Mesendoderm (in vitro differentiated cells): Measurements from ENCODE around the gene VCAM1. TPM values are rescaled to one million over a fixed set of nuclear protein-coding genes. Genes with fewer than 3 reads are reported as not detected.
A peak's percentile ranks its signal among the peaks of the same experiment; 100 is the strongest.

Experiments used
- DNase-seq: peaks from one replicate; pipeline ENCODE4 v3.0.0; 2013
- H2AK5ac ChIP-seq: 2 replicates; pipeline ENCODE4 v1.6.1; 2013; ENCODE audit warnings: low read length, inconsistent platforms
- H2BK120ac ChIP-seq: 2 replicates; pipeline ENCODE4 v1.6.1; 2013; ENCODE audit warnings: low read depth, mild to moderate bottlenecking, low read length, moderate library complexity, mixed read lengths
- H2BK15ac ChIP-seq: replicated peaks from 2 replicates; pipeline ENCODE4 v1.6.1; 2013; ENCODE audit warnings: low read depth, mild to moderate bottlenecking, moderate library complexity
- H2BK5ac ChIP-seq: 2 replicates; pipeline ENCODE4 v1.6.1; 2013; ENCODE audit warnings: low read length, inconsistent platforms
- H3K18ac ChIP-seq: 2 replicates; pipeline ENCODE4 v1.6.1; 2013; ENCODE audit warnings: mild to moderate bottlenecking, low read length, mixed read lengths
- H3K23ac ChIP-seq: one replicate; pipeline ENCODE4 v1.6.1; 2013; ENCODE audit warnings: low read length
- H3K27ac ChIP-seq: 2 replicates; pipeline ENCODE4 v1.5.1; 2013; ENCODE audit warnings: low read depth, mild to moderate bottlenecking, inconsistent platforms, low read length, moderate library complexity
- H3K27me3 ChIP-seq: 2 replicates; pipeline ENCODE4 v1.6.1; 2013; ENCODE audit warnings: low read length, control low read depth, mild to moderate bottlenecking, inconsistent platforms; ENCODE audit not compliant: insufficient read depth, poor library complexity
- H3K36me3 ChIP-seq: 2 replicates; pipeline ENCODE4 v1.6.1; 2013; ENCODE audit warnings: low read length, inconsistent platforms; ENCODE audit not compliant: control insufficient read depth, insufficient read depth
- H3K4ac ChIP-seq: one replicate; pipeline ENCODE4 v1.6.1; 2013; ENCODE audit warnings: low read depth, mild to moderate bottlenecking, low read length, moderate library complexity
- H3K4me1 ChIP-seq: 2 replicates; pipeline ENCODE4 v1.6.1; 2013; ENCODE audit warnings: low read depth, low read length, inconsistent platforms; ENCODE audit not compliant: control insufficient read depth
- H3K4me2 ChIP-seq: 2 replicates; pipeline ENCODE4 v1.6.1; 2013; ENCODE audit warnings: low read length
- H3K4me3 ChIP-seq: 2 replicates; pipeline ENCODE4 v1.5.1; 2013; ENCODE audit warnings: mild to moderate bottlenecking, low read length
- H3K56ac ChIP-seq: one replicate; pipeline ENCODE4 v1.6.1; 2013; ENCODE audit warnings: low read length
- H3K79me1 ChIP-seq: 2 replicates; pipeline ENCODE4 v1.6.1; 2013; ENCODE audit warnings: low read length, inconsistent platforms
- H3K79me2 ChIP-seq: 2 replicates; pipeline ENCODE4 v1.6.1; 2013; ENCODE audit warnings: mild to moderate bottlenecking, low read length; ENCODE audit not compliant: control insufficient read depth, insufficient read depth
- H3K9ac ChIP-seq: 2 replicates; pipeline ENCODE4 v1.6.1; 2013; ENCODE audit warnings: low read length, inconsistent platforms
- H4K5ac ChIP-seq: one replicate; pipeline ENCODE4 v1.6.1; 2013; ENCODE audit warnings: low read length
- H4K8ac ChIP-seq: one replicate; pipeline ENCODE4 v1.6.1; 2013; ENCODE audit warnings: low read depth, mild to moderate bottlenecking, control low read depth, low read length, moderate library complexity
- WGBS: extraction: QIAGEN DNeasy Blood & Tissue Kit; methylation state at CpG from one replicate; pipeline ENCODE4 v1.1.7; 2013; ENCODE audit warnings: low lambda C conversion rate, missing lambda C conversion rate; ENCODE audit not compliant: insufficient coverage; ENCODE audit errors: extremely low coverage; 5-methylcytosine and 5-hydroxymethylcytosine counted together
- polyA plus RNA-seq, 2 experiments: library from polyadenylated mRNA; stranded (reverse); fragments of 200-250 nt; gene quantifications; one replicate each; pipeline ENCODE4 v1.2.3, GENCODE V29; 2013

VCAM1 gene
- 0.01 TPM for polyA plus RNA-seq (2013, experiment 1 of 2)
- not detected for polyA plus RNA-seq (2013, experiment 2 of 2)

- Histone ChIP-seq H4K5ac (no peak within 1 kb of the TSS), H3K79me2 (no peaks in the 10 kb centered on the region), H2BK5ac (no peak within 1 kb of the TSS), H3K4me2 (no peak within 1 kb of the TSS), H3K27ac (no peak within 1 kb of the TSS), H3K18ac (no peak within 1 kb of the TSS), H3K36me3 (no peaks in the 10 kb centered on the region), H2BK15ac (no peak within 1 kb of the TSS), H3K4me1 (no peaks in the 10 kb centered on the region), H3K27me3 (no peaks in the 10 kb centered on the region), H2AK5ac (no peak within 1 kb of the TSS), H4K8ac (no peak within 1 kb of the TSS), H3K79me1 (no peaks in the 10 kb centered on the region), H2BK120ac (no peak within 1 kb of the TSS), H3K23ac (no peak within 1 kb of the TSS), H3K4me3 (no peak within 1 kb of the TSS), H3K9ac (no peak within 1 kb of the TSS), H3K56ac (no peak within 1 kb of the TSS), H3K4ac (no peak within 1 kb of the TSS)
- peak; percentile 42 for DNase-seq
- WGBS = no CpG with 5 or more reads among the region's 7 CpGs
Measured at GRCh38 chr1:100719490-100719889, at the start of gene VCAM1. VCAM1 (plus strand) TSS chr1:100719742; CDS start chr1:100719861, 119 bp downstream.

DNA sequence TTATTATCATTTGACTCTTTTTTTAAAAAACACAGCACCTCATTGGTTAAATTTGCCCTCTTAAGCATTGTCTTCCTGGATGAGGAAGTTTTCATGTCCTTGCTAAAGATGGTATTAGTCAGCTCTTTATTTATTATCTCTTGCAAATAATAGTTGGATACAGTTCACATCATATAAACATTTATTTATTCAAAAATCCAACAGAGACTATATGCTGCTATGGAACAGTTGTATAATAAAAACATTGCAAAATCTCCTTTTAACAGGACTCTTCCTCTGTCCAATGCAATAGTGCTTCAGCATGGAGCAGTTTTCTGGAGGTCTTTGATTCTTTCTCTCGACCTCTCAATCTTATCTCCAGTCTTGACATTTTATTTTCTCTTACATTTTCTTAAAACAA is 49.5 kb upstream of the VCAM1 start:
- Histone ChIP-seq H2BK120ac (no peak overlapping the region), H3K56ac (no peak overlapping the region), H2BK15ac (no peak overlapping the region), H3K27ac (no peak overlapping the region), H3K9ac (no peak overlapping the region), H3K18ac (no peak overlapping the region), H3K4me3 (no peak overlapping the region), H3K4me1 (no peaks in the 10 kb centered on the region), H2BK5ac (no peak overlapping the region), H3K79me2 (no peaks in the 10 kb centered on the region), H3K79me1 (no peaks in the 10 kb centered on the region), H3K27me3 (no peaks in the 10 kb centered on the region), H3K4me2 (no peak overlapping the region), H4K8ac (no peak overlapping the region), H2AK5ac (no peak overlapping the region), H4K5ac (no peak overlapping the region), H3K23ac (no peak overlapping the region), H3K4ac (no peak overlapping the region), H3K36me3 (no peaks in the 10 kb centered on the region)
- no peak for DNase-seq
- no CpG with 5 or more reads among the region's 1 CpG for WGBS

GRCh38 chr1:100671601-100672000 is 47.9 kb upstream of the VCAM1 start:
- no peak overlapping the region for H4K5ac ChIP-seq
- no peak overlapping the region for H2BK120ac ChIP-seq
- no peaks in the 10 kb centered on the region for H3K79me1 ChIP-seq
- H3K4me3 ChIP-seq = no peak overlapping the region
- H3K9ac ChIP-seq = no peak overlapping the region
- H3K4ac ChIP-seq = no peak overlapping the region
- no peak overlapping the region for H2BK5ac ChIP-seq
- no peak for DNase-seq
- H3K56ac ChIP-seq = no peak overlapping the region
- no peak overlapping the region for H2AK5ac ChIP-seq
- no peak overlapping the region for H2BK15ac ChIP-seq
- no peak overlapping the region for H3K23ac ChIP-seq
- no peak overlapping the region for H3K18ac ChIP-seq
- no peaks in the 10 kb centered on the region for H3K4me1 ChIP-seq
- no peaks in the 10 kb centered on the region for H3K36me3 ChIP-seq
- H4K8ac ChIP-seq = no peak overlapping the region
- no peak overlapping the region for H3K27ac ChIP-seq
- H3K4me2 ChIP-seq = no peak overlapping the region
- H3K79me2 ChIP-seq = no peaks in the 10 kb centered on the region
- H3K27me3 ChIP-seq = no peaks in the 10 kb centered on the region

- H3K4ac ChIP-seq = no peak overlapping the region
- no peak for DNase-seq
- no peak overlapping the region for H3K23ac ChIP-seq
- H3K79me2 ChIP-seq = no peaks in the 10 kb centered on the region
- H2AK5ac ChIP-seq = no peak overlapping the region
- no peak overlapping the region for H2BK5ac ChIP-seq
- H2BK15ac ChIP-seq = no peak overlapping the region
- H3K4me2 ChIP-seq = no peak overlapping the region
- no peaks in the 10 kb centered on the region for H3K36me3 ChIP-seq
- H3K27me3 ChIP-seq = no peaks in the 10 kb centered on the region
- WGBS = no CpG with 5 or more reads among the region's 2 CpGs
- H4K8ac ChIP-seq = no peak overlapping the region
- H3K27ac ChIP-seq = no peak overlapping the region
- no peak overlapping the region for H3K4me3 ChIP-seq
- H3K56ac ChIP-seq = no peak overlapping the region
- H3K4me1 ChIP-seq = no peaks in the 10 kb centered on the region
- H4K5ac ChIP-seq = no peak overlapping the region
- no peak overlapping the region for H3K18ac ChIP-seq
- no peaks in the 10 kb centered on the region for H3K79me1 ChIP-seq
- H2BK120ac ChIP-seq = no peak overlapping the region
- H3K9ac ChIP-seq = no peak overlapping the region
Measured at GRCh38 chr1:100683448-100684349, 35.8 kb upstream of the VCAM1 start.

DNA sequence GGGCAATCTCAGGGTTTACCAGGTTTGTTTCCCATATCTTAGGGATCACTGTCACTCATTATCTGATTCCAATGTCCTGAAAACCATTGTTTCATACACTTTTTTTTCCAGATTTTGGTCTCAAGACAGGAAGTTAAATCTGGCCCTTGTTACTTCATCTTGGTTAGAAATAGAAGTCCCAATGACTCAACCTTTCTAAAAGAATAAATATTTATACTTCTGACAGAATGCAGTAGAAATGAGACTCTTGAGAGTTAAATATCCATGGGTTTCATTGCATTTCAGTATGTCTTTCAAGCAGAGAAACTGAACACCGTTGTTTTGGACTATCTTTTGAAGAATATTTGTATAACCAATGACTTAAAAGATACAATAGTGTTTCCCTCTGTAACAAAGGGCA is 19.8 kb upstream of the VCAM1 start:
- H2BK15ac ChIP-seq = no peak overlapping the region
- H3K18ac ChIP-seq = no peak overlapping the region
- H3K36me3 ChIP-seq = no peaks in the 10 kb centered on the region
- H3K4me1 ChIP-seq = no peaks in the 10 kb centered on the region
- H3K23ac ChIP-seq = no peak overlapping the region
- no peaks in the 10 kb centered on the region for H3K79me1 ChIP-seq
- H2AK5ac ChIP-seq = no peak overlapping the region
- H3K4ac ChIP-seq = no peak overlapping the region
- DNase-seq = no peak
- H2BK120ac ChIP-seq = no peak overlapping the region
- H3K4me2 ChIP-seq = no peak overlapping the region
- H3K27ac ChIP-seq = no peak overlapping the region
- no CpG with 5 or more reads among the region's 1 CpG for WGBS
- no peak overlapping the region for H4K8ac ChIP-seq
- H2BK5ac ChIP-seq = no peak overlapping the region
- H3K56ac ChIP-seq = no peak overlapping the region
- H4K5ac ChIP-seq = no peak overlapping the region
- no peak overlapping the region for H3K4me3 ChIP-seq
- H3K27me3 ChIP-seq = no peaks in the 10 kb centered on the region
- H3K9ac ChIP-seq = no peak overlapping the region
- H3K79me2 ChIP-seq = no peaks in the 10 kb centered on the region

GRCh38 chr1:100700586-100700985 is 19.0 kb upstream of the VCAM1 start:
- Histone ChIP-seq H3K79me1 (no peaks in the 10 kb centered on the region), H2BK5ac (no peak overlapping the region), H2BK120ac (no peak overlapping the region), H3K36me3 (no peaks in the 10 kb centered on the region), H3K27me3 (no peaks in the 10 kb centered on the region), H3K56ac (no peak overlapping the region), H4K5ac (no peak overlapping the region), H3K4ac (no peak overlapping the region), H3K9ac (no peak overlapping the region), H3K18ac (no peak overlapping the region), H2AK5ac (no peak overlapping the region), H4K8ac (no peak overlapping the region), H3K79me2 (no peaks in the 10 kb centered on the region), H3K27ac (no peak overlapping the region), H3K4me3 (no peak overlapping the region), H2BK15ac (no peak overlapping the region), H3K4me2 (no peak overlapping the region), H3K23ac (no peak overlapping the region), H3K4me1 (no peaks in the 10 kb centered on the region)
- no peak for DNase-seq
- no CpG with 5 or more reads among the region's 4 CpGs for WGBS
